ENCODE results near the gene CSNK1E.

CSNK1E gene

GRCh38 chr22:38282397-38282796 is 34.8 kb downstream of the CSNK1E start:
- TF ChIP-seq CTCF (IDR thresholded peaks at IDR 0.05; ENCODE audit: insufficient read depth, missing control alignments) = no peak
- DNase-seq (ENCODE audit: insufficient read length, low spot score) = no peak
- FAIRE-seq = no peak

- TF ChIP-seq CTCF (IDR thresholded peaks at IDR 0.05; ENCODE audit: insufficient read depth, missing control alignments) = no peak
- FAIRE-seq = no peak
- DNase-seq (ENCODE audit: insufficient read length, low spot score) = no peak
Measured at GRCh38 chr22:38276166-38276565, 41.1 kb downstream of the CSNK1E start.

GRCh38 chr22:38273135-38273826 is 44.0 kb downstream of the CSNK1E start:
- no peak for DNase-seq (ENCODE audit: insufficient read length, low spot score)
- TF ChIP-seq CTCF (IDR thresholded peaks at IDR 0.05; ENCODE audit: insufficient read depth, missing control alignments) = no peak
- no peak for FAIRE-seq

- TF ChIP-seq CTCF (IDR thresholded peaks at IDR 0.05; ENCODE audit: insufficient read depth, missing control alignments) = no peak
- DNase-seq (ENCODE audit: insufficient read length, low spot score) (peak; percentile 41), FAIRE-seq (no peak)
Measured at GRCh38 chr22:38272373-38273134, 44.7 kb downstream of the CSNK1E start, which contains the start of gene TMEM184B. TMEM184B (minus strand) TSS chr22:38273010; CDS start chr22:38247961, 25,049 bp downstream.

GRCh38 chr22:38271927-38272372 is 45.3 kb downstream of the CSNK1E start:
- DNase-seq (ENCODE audit: insufficient read length, low spot score) = no peak
- no peak for TF ChIP-seq CTCF (IDR thresholded peaks at IDR 0.05; ENCODE audit: insufficient read depth, missing control alignments)
- FAIRE-seq = no peak

GRCh38 chr22:38271101-38271500 is 46.1 kb downstream of the CSNK1E start:
- DNase-seq (ENCODE audit: insufficient read length, low spot score) (no peak), FAIRE-seq (no peak)
- no peak for TF ChIP-seq CTCF (IDR thresholded peaks at IDR 0.05; ENCODE audit: insufficient read depth, missing control alignments)

All from D721Med (cell line).